GM12878 (cell line): ENCODE measurements around the gene TMEM263. TPM values are rescaled to one million over a fixed set of nuclear protein-coding genes. Genes with fewer than 3 reads are reported as not detected.

Source experiments
- ATAC-seq: fragments of 200-7000 bp; cut with Tn5 transposase; 3 replicates; pipeline ENCODE4 v1.9.1; 2020; ENCODE audit warnings: mild to moderate bottlenecking, moderate library complexity
- BruUV-seq: library from RNA; stranded (reverse); fragments of 400-500 nt; replicated peaks from 2 replicates; lab custom pipeline; 2021; lab: Mats Ljungman, UMichigan
- CTCF ChIA-PET: fragments of 300-600 bp; sonication (Branson Sonifier 250); formaldehyde crosslinking; extraction: SDS; loops from one replicate; lab custom pipeline; 2021; ENCODE audit warnings: inconsistent platforms; lab: Yijun Ruan, JAX
- POLR2A ChIA-PET: fragments of 350-600 bp; formaldehyde crosslinking; extraction: SDS; loops from one replicate; lab custom pipeline; 2021; ENCODE audit warnings: inconsistent platforms; lab: Charles Lee
- RAD21 ChIA-PET: fragments of 300-600 bp; sonication (Branson Sonifier 250); formaldehyde crosslinking; loops from one replicate; lab custom pipeline; 2023; ENCODE audit warnings: antibody characterized with exemption; ENCODE audit not compliant: unreplicated experiment; lab: Charles Lee
- SMC1A ChIA-PET: fragments of 300-600 bp; sonication (Branson Sonifier 250); formaldehyde crosslinking; loops from one replicate; lab custom pipeline; 2023; ENCODE audit not compliant: unreplicated experiment, uncharacterized antibody; lab: Charles Lee
- DNase-seq: peaks from one replicate; pipeline ENCODE4 v3.0.0-alpha.2; 2011; ENCODE audit warnings: low read depth, low spot score
- FAIRE-seq: peaks from 3 replicates; lab custom pipeline; 2011; peaks lifted over from hg19 to GRCh38; lab: Jason Lieb, UNC
- H2AFZ ChIP-seq: 2 replicates; pipeline ENCODE4 v1.6.0; 2011; ENCODE audit warnings: low read depth, low read length, control low read depth; ENCODE audit not compliant: control insufficient read depth
- H3K27ac ChIP-seq: 2 replicates; pipeline ENCODE4 v1.5.1; 2011; ENCODE audit warnings: control low read depth; ENCODE audit not compliant: control insufficient read depth, insufficient read depth
- H3K27me3 ChIP-seq, 2 experiments: replicated peaks in 1 of 2; 2 replicates each; pipeline versions ENCODE4 v1.6.0 to v1.6.1; 2011; ENCODE audit warnings: low read length in 1 of 2; ENCODE audit not compliant: control insufficient read depth in 2 of 2, insufficient read depth in 2 of 2
- H3K36me3 ChIP-seq, 2 experiments: 2 replicates each; pipeline ENCODE4 v1.5.1; 2011; ENCODE audit warnings: low read length in 1 of 2; ENCODE audit not compliant: control insufficient read depth in 2 of 2, insufficient read depth in 2 of 2
- H3K4me1 ChIP-seq: 2 replicates; pipeline ENCODE4 v1.6.1; 2011; ENCODE audit warnings: mild to moderate bottlenecking, low read length, moderate library complexity, mixed read lengths; ENCODE audit not compliant: control insufficient read depth, insufficient read depth
- H3K4me2 ChIP-seq: 2 replicates; pipeline ENCODE4 v1.6.0; 2011; ENCODE audit warnings: control low read depth; ENCODE audit not compliant: control insufficient read depth, insufficient read depth
- H3K4me3 ChIP-seq: fragments of 200-600 bp; sonication (generic); 2 replicates; pipeline ENCODE4 v1.5.1; 2016
- H3K79me2 ChIP-seq: 2 replicates; pipeline ENCODE4 v1.6.0; 2011; ENCODE audit warnings: low read length; ENCODE audit not compliant: control insufficient read depth, insufficient read depth
- H3K9ac ChIP-seq: 2 replicates; pipeline ENCODE4 v1.8.0; 2011; ENCODE audit warnings: low read length, control low read depth, mixed read lengths; ENCODE audit not compliant: control insufficient read depth, insufficient read depth
- H3K9me3 ChIP-seq: replicated peaks from 3 replicates; pipeline ENCODE4 v1.5.1; 2011; ENCODE audit warnings: mild to moderate bottlenecking, low read length; ENCODE audit not compliant: control insufficient read depth, insufficient read depth
- H4K20me1 ChIP-seq: 2 replicates; pipeline ENCODE4 v1.6.0; 2011; ENCODE audit not compliant: control insufficient read depth, insufficient read depth
- ASH2L ChIP-seq: fragments of 300-600, 200-600 bp; sonication (generic); IDR thresholded peaks from 2 replicates; pipeline ENCODE4 v1.6.1; 2017; ENCODE audit warnings: low read depth, mild to moderate bottlenecking, borderline replicate concordance
- CHD4 ChIP-seq: fragments of 200-600 bp; sonication (generic); IDR thresholded peaks from 2 replicates; pipeline ENCODE4 v1.6.1; 2016; ENCODE audit warnings: mild to moderate bottlenecking
- GATAD2B ChIP-seq: fragments of 450-650 bp; conservative IDR thresholded peaks from 2 replicates; pipeline ENCODE4 v1.6.1; 2017; ENCODE audit warnings: low read depth, mild to moderate bottlenecking, moderate library complexity
- JUNB ChIP-seq: IDR thresholded peaks from 2 replicates; pipeline ENCODE4 v1.6.1; 2016; ENCODE audit warnings: antibody characterized with exemption, mild to moderate bottlenecking
- MYC ChIP-seq: IDR thresholded peaks from 2 replicates; pipeline ENCODE4 v1.6.1; 2011; ENCODE audit warnings: mild to moderate bottlenecking, low read length, moderate library complexity, inconsistent platforms; ENCODE audit not compliant: insufficient read depth, insufficient replicate concordance, insufficient read length, severe bottlenecking
- PAX5 ChIP-seq: IDR thresholded peaks from 2 replicates; pipeline ENCODE4 v1.6.1; 2011; ENCODE audit warnings: low read depth, low read length, borderline replicate concordance
- SIN3A ChIP-seq: IDR thresholded peaks from 2 replicates; pipeline ENCODE4 v1.6.1; 2012; ENCODE audit warnings: low read depth, low read length, improper control_type of control experiment
- SP1 ChIP-seq: IDR thresholded peaks from one replicate; pipeline ENCODE4 v1.6.1; 2011; ENCODE audit warnings: low read depth, low read length
- ZNF274 ChIP-seq: IDR thresholded peaks from one replicate; pipeline ENCODE4 v1.8.0; 2011; ENCODE audit not compliant: insufficient read length, insufficient read depth
- WGBS: methylation state at CpG from one replicate; pipeline ENCODE4 v1.1.6; 2016; ENCODE audit warnings: low lambda C conversion rate; ENCODE audit not compliant: insufficient replicate concordance, insufficient coverage; ENCODE audit errors: missing lambda C conversion rate; 5-methylcytosine and 5-hydroxymethylcytosine counted together
- in situ Hi-C: fragments of 300-500 bp; cut with MboI; formaldehyde crosslinking; loops from 9 replicates; pipeline ENCODE4 v1.14.3; 2018; ENCODE audit warnings: mixed read lengths
- intact Hi-C: fragments of 100-400 bp; cut with micrococcal nuclease; formaldehyde crosslinking; loops from one replicate; pipeline ENCODE4 v1.14.2; 2022; ENCODE audit not compliant: unreplicated experiment
- polyA plus RNA-seq, 11 experiments: library from polyadenylated mRNA; depleted of rRNA in 4 of 11; unstranded in 6 of 11; stranded (reverse) in 5 of 11; fragments of >200 nt; fragmentation: Nextera tagmentation in 4 of 11; fragmentation: Illumina TruSeq in 1 of 11; extraction: Ambion mirVana in 4 of 11; extraction: Trizol in 1 of 11; gene quantifications; 1 replicate in 1 of 11; 2 replicates in 10 of 11; pipeline versions ENCODE4 v1.2.1 to v1.2.3, GENCODE V29; 2011 to 2016; ENCODE audit warnings: inconsistent platforms in 2 of 11, missing spikeins in 2 of 11, low read depth in 1 of 11
- total RNA-seq, 4 experiments: library from RNA; depleted of rRNA in 3 of 4; stranded (reverse); fragments of >200 nt in 3 of 4; fragmentation: Illumina TruSeq in 1 of 4; extraction: Trizol in 1 of 4; gene quantifications; 2 replicates each; pipeline versions ENCODE4 v1.2.1 to v1.2.3, GENCODE V29; 2013 to 2021
- TF ChIP-seq, protein P1 (sequence below): fragments of 450-650 bp; IDR thresholded peaks from 2 replicates; pipeline ENCODE4 v1.6.1; 2014; ENCODE audit warnings: mild to moderate bottlenecking
- TF ChIP-seq, protein P2 (sequence below): fragments of 450-650 bp; IDR thresholded peaks from 2 replicates; pipeline ENCODE4 v1.6.1; 2017; ENCODE audit warnings: mild to moderate bottlenecking
- TF ChIP-seq, protein P3 (sequence below): fragments of 150-350 bp; IDR thresholded peaks from 2 replicates; pipeline ENCODE4 v1.6.1; 2016; ENCODE audit warnings: low read depth, low read length
- TF ChIP-seq, protein P4 (sequence below): fragments of 450-650 bp; formaldehyde crosslinking; IDR thresholded peaks from 2 replicates; pipeline ENCODE4 v1.4.0; 2022; ENCODE audit warnings: mild to moderate bottlenecking, moderate library complexity

Gene TMEM263
- total and polyA plus RNA-seq, 10 of the 15 experiments (the other 5 are each of a cell fraction or from before 2014, with no cell fraction given) = 15.4 to 41.3 (median 27.6) TPM

DNA sequence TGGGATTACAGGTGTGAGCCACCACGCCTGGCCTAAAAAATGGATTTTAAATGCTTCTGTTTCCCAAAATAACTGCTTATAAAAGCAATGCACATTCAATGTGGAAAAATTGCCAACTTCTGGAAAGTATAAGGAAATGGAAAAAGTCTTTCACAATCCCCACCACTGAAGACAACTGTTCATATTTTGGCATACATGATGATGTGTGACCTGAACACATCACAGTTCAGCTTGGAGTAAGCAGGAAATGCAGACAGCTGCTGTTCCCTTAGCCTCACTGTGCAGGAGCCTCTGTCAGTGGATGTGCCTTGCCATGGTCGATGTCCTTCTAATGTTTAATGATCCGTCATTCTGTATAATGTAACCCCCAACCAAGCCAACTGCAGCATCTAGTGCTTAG, 26.1 kb downstream of the TMEM263 start:
- ChIA-PET CTCF (no interaction called here), POLR2A (no interaction called here), SMC1A (no interaction called here), RAD21 (no interaction called here)
- ATAC-seq (no peak), FAIRE-seq (no peak), DNase-seq (no peak)
- Histone ChIP-seq H3K4me2 (no peak overlapping the region), H4K20me1 (no peaks in the 10 kb centered on the region), H3K4me3 (no peak overlapping the region), H3K27me3 (no peaks in the 10 kb centered on the region), H2AFZ (no peak overlapping the region), H3K9me3 (no peaks in the 10 kb centered on the region), H3K27ac (no peak overlapping the region), H3K9ac (no peak overlapping the region), H3K79me2 (peaks cover 4% of the 10 kb centered on the region), H3K4me1 (0 out of 2 replicates have a peak, but pooled peaks cover 5% of the 10 kb centered on the region), H3K36me3 (no peaks in the 10 kb centered on the region)
- in situ Hi-C loops = no loop called here
- BruUV-seq = no TSS peak
- intact Hi-C loops = no loop called here
- WGBS = 97% methylated on average over 3 of the region's 3 CpGs
- TF ChIP-seq ZNF274 (no peak), MYC (no peak), ASH2L (no peak), SIN3A (no peak), PAX5 (no peak), SP1 (no peak), CHD4 (no peak), GATAD2B (no peak), JUNB (no peak)
- TF ChIP-seq, protein P1, sequence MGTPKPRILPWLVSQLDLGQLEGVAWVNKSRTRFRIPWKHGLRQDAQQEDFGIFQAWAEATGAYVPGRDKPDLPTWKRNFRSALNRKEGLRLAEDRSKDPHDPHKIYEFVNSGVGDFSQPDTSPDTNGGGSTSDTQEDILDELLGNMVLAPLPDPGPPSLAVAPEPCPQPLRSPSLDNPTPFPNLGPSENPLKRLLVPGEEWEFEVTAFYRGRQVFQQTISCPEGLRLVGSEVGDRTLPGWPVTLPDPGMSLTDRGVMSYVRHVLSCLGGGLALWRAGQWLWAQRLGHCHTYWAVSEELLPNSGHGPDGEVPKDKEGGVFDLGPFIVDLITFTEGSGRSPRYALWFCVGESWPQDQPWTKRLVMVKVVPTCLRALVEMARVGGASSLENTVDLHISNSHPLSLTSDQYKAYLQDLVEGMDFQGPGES = no peak
- TF ChIP-seq, protein P2, sequence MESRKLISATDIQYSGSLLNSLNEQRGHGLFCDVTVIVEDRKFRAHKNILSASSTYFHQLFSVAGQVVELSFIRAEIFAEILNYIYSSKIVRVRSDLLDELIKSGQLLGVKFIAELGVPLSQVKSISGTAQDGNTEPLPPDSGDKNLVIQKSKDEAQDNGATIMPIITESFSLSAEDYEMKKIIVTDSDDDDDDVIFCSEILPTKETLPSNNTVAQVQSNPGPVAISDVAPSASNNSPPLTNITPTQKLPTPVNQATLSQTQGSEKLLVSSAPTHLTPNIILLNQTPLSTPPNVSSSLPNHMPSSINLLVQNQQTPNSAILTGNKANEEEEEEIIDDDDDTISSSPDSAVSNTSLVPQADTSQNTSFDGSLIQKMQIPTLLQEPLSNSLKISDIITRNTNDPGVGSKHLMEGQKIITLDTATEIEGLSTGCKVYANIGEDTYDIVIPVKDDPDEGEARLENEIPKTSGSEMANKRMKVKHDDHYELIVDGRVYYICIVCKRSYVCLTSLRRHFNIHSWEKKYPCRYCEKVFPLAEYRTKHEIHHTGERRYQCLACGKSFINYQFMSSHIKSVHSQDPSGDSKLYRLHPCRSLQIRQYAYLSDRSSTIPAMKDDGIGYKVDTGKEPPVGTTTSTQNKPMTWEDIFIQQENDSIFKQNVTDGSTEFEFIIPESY = no peak
- TF ChIP-seq, protein P3, sequence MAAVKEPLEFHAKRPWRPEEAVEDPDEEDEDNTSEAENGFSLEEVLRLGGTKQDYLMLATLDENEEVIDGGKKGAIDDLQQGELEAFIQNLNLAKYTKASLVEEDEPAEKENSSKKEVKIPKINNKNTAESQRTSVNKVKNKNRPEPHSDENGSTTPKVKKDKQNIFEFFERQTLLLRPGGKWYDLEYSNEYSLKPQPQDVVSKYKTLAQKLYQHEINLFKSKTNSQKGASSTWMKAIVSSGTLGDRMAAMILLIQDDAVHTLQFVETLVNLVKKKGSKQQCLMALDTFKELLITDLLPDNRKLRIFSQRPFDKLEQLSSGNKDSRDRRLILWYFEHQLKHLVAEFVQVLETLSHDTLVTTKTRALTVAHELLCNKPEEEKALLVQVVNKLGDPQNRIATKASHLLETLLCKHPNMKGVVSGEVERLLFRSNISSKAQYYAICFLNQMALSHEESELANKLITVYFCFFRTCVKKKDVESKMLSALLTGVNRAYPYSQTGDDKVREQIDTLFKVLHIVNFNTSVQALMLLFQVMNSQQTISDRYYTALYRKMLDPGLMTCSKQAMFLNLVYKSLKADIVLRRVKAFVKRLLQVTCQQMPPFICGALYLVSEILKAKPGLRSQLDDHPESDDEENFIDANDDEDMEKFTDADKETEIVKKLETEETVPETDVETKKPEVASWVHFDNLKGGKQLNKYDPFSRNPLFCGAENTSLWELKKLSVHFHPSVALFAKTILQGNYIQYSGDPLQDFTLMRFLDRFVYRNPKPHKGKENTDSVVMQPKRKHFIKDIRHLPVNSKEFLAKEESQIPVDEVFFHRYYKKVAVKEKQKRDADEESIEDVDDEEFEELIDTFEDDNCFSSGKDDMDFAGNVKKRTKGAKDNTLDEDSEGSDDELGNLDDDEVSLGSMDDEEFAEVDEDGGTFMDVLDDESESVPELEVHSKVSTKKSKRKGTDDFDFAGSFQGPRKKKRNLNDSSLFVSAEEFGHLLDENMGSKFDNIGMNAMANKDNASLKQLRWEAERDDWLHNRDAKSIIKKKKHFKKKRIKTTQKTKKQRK = no peak
- TF ChIP-seq, protein P4, sequence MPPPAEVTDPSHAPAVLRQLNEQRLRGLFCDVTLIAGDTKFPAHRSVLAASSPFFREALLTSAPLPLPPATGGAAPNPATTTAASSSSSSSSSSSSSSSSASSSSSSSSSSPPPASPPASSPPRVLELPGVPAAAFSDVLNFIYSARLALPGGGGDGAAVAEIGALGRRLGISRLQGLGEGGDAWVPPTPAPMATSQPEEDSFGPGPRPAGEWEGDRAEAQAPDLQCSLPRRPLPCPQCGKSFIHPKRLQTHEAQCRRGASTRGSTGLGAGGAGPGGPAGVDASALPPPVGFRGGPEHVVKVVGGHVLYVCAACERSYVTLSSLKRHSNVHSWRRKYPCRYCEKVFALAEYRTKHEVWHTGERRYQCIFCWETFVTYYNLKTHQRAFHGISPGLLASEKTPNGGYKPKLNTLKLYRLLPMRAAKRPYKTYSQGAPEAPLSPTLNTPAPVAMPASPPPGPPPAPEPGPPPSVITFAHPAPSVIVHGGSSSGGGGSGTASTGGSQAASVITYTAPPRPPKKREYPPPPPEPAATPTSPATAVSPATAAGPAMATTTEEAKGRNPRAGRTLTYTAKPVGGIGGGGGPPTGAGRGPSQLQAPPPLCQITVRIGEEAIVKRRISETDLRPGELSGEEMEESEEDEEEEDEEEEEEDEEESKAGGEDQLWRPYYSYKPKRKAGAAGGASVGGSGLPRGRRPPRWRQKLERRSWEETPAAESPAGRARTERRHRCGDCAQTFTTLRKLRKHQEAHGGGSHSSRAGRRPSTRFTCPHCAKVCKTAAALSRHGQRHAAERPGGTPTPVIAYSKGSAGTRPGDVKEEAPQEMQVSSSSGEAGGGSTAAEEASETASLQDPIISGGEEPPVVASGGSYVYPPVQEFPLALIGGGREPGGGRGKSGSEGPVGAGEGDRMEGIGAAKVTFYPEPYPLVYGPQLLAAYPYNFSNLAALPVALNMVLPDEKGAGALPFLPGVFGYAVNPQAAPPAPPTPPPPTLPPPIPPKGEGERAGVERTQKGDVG (CRISPR knock-in tag) = no peak
